HFF-Myc (cell line): Measurements from ENCODE around the gene VPS35.
A peak's percentile ranks its signal among the peaks of the same experiment; 100 is the strongest.

Source experiments
- DNase-seq: peaks from one replicate; pipeline ENCODE4 v3.0.0-alpha.2; 2011; ENCODE audit warnings: low read depth; ENCODE audit errors: extremely low read depth
- H3K4me3 ChIP-seq: replicated peaks from 2 replicates; pipeline ENCODE4 v1.5.1; 2011; ENCODE audit warnings: low read depth, mild to moderate bottlenecking, control low read depth, low read length
- TF ChIP-seq, protein P1 (sequence below): IDR thresholded peaks from 2 replicates; pipeline ENCODE4 v1.5.1; 2012; ENCODE audit warnings: mild to moderate bottlenecking, low read depth, low read length, control low read depth; ENCODE audit errors: missing control alignments

Gene VPS35

GRCh38 chr16:46702030-46702429 lies 13.1 kb upstream of the VPS35 start:
- TF ChIP-seq, protein P1, sequence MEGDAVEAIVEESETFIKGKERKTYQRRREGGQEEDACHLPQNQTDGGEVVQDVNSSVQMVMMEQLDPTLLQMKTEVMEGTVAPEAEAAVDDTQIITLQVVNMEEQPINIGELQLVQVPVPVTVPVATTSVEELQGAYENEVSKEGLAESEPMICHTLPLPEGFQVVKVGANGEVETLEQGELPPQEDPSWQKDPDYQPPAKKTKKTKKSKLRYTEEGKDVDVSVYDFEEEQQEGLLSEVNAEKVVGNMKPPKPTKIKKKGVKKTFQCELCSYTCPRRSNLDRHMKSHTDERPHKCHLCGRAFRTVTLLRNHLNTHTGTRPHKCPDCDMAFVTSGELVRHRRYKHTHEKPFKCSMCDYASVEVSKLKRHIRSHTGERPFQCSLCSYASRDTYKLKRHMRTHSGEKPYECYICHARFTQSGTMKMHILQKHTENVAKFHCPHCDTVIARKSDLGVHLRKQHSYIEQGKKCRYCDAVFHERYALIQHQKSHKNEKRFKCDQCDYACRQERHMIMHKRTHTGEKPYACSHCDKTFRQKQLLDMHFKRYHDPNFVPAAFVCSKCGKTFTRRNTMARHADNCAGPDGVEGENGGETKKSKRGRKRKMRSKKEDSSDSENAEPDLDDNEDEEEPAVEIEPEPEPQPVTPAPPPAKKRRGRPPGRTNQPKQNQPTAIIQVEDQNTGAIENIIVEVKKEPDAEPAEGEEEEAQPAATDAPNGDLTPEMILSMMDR, result no peak
- DNase-seq, result no peak
- H3K4me3 ChIP-seq, result no peak overlapping the region

DNA sequence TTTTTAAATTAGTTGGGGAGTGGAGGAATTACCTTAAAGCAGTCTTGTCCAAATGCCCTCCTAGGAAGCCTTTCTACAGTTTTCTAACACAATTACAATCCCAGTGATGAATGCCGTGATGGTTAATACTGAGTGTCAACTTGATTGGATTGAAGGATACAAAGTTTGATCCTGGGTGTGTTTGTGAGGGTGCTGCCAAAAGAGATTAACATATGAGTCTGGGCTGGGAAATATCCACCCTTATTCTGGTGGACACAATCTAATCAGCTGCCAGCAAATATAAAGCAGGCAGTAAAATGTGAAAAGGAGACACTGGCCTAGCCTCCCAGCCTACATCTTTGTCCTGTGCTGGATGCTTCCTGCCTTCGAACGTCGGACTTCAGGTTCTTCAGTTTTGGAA lies 12.6 kb upstream of the VPS35 start:
- DNase-seq, result no peak
- TF ChIP-seq, protein P1, result no peak
- H3K4me3 ChIP-seq, result no peak overlapping the region

DNA sequence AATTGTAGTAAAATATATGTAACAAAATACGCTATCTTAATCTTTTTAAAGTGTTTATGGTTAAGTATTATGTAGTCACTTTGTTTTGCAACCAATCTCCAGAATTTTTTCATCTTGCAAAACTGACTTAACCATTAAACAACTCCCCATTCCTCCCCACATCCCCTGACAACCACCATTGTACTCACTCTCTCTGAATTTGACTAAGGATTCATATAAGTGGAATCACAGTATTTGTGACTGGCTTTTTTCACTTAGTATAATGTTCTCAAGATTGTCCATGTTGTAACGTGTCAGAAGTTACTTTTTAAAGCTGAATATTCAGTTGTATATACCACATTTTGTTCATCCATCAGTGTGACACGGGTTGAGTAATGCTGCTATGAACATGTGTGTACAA lies 11.1 kb upstream of the VPS35 start:
- no peak for DNase-seq
- TF ChIP-seq, protein P1, result no peak
- H3K4me3 ChIP-seq, result no peak overlapping the region

DNA sequence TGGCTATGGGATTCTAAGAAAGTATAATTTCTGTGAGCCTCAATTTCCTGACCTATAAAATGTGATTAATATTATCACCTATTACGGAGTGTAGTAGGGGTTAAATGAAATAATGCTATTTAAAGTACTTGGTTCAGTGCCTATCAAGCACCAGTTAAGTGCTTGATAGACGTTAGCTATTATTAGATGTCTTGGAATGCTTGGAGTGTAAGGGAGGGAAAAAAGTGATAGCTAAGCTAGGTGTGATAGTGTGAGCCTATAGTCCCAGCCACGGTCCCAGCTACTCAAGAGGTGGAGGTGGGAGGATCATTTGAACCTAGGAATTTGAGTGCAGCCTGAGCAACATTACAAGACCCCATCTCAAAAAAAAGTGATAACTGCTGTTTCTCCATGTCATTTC lies 8.0 kb upstream of the VPS35 start:
- TF ChIP-seq, protein P1, result no peak
- DNase-seq, result no peak
- no peak overlapping the region for H3K4me3 ChIP-seq

- TF ChIP-seq, protein P1, result no peak
- no peak for DNase-seq
Observed at GRCh38 chr16:46695937-46696336, 7.0 kb upstream of the VPS35 start.

DNA sequence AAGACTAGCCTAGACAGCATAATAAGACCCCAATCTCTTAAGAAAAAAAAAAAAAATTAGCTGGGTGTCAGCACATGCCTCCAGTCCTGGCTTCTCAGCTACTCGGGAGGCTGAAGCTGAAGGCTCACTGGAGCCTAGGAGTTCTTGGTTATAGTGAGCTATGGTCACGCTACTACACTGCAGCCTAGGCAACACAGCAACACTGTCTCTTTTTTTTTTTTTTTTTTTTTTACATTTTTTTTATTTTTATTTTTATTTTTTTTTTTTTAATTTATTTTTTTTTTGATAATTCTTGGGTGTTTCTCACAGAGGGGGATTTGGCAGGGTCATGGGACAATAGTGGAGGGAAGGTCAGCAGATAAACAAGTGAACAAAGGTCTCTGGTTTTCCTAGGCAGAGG lies 4.6 kb upstream of the VPS35 start:
- TF ChIP-seq, protein P1, result no peak
- H3K4me3 ChIP-seq, result no peak overlapping the region
- DNase-seq, result no peak

More at GRCh38 chr16:46695937-46696336, 7.0 kb upstream of the VPS35 start:
- no peak overlapping the region for H3K4me3 ChIP-seq

- TF ChIP-seq, protein P1, result no peak
- H3K4me3 ChIP-seq, result peak overlapping the region; percentile 74
- no peak for DNase-seq
Observed at GRCh38 chr16:46691726-46692125, 2.7 kb upstream of the VPS35 start.
